HG02759 (cell line): ENCODE data around the gene EGLN3.
"Not testable (repeated sequence)": the region's sequence is repeated elsewhere in the genome, so short reads cannot be mapped to it uniquely, and the experiment has no call there.

Experiments
- ATAC-seq: cut with Tn5 transposase; IDR thresholded peaks from one replicate; pipeline ENCODE4 v1.9.1; 2021; ENCODE audit warnings: mild to moderate bottlenecking, moderate library complexity; ENCODE audit not compliant: unreplicated experiment

EGLN3 gene

GRCh38 chr14:33962466-33962865 is 11.6 kb upstream of the EGLN3 start:
- ATAC-seq: not testable (repeated sequence)

DNA sequence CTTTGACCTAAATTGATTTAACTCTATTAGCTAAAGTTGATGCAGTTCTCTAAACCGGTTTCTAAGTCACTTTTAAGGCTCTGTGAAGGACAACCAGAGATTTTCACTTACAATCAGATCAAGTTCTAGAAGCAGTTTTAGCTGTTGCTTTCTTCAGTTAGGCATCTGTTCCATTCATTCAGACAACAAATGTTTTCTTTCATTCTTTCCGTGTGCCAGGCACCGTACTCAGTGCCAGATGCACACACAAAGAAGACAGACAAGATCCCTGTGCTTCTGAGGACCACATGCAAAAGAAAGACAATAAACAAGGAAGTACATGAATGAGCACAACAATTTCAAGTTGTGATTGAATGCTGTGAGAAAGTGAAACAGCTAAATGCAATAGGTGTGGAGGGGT is 11.1 kb upstream of the EGLN3 start:
- no peak for ATAC-seq

GRCh38 chr14:33959692-33960151 is 8.8 kb upstream of the EGLN3 start:
- no peak for ATAC-seq

DNA sequence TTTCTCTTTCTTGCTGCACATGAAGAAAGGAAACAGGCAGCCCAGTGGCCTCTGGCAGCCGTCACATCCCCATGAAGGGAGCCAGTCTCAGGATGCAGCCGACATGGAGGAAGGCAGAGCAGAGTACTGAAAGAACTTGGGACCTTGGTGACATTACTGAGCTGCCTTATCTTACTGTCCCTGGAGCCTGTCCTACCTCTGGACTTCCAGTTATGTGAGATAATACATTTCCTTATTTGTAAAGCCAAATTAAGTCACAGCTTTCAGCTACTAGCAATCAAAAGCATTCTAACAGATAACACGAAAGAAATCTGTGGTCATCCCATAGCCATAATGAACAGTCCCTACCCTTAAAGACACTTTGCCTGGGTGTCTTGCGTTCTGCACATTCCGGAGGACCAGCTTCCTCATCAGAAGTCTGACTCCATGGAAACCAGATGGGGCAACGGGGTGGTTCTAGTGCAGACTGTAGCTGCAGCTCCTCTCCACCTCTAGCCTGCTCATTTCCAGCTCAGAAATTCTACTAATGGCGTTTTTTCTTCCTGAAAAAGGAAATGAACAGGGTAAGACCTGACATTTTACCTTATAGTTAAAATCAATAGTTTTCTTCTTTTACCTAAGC is 7.8 kb upstream of the EGLN3 start:
- ATAC-seq: no peak

GRCh38 chr14:33957993-33958392 is 7.1 kb upstream of the EGLN3 start:
- ATAC-seq: no peak

DNA sequence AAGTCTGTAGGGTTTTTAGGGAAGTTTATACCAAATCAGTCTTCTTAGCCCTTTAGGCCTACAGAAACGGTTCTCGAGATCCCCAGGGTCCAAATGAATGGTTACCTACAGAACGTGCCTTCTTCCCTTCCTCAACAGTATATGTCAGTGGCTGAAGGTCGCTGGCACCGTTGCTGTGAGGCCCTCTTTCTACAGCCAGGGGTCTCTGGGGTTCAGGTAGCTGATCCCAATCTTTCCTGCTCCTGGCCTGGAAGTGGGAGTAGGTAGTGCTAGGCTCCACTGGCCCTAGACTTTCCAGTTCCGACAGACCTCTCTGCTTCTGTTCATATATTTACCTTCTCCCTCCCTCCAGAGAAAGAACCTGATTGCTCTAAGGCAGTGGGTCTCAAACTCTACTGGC is 6.4 kb upstream of the EGLN3 start:
- no peak for ATAC-seq

- ATAC-seq: no peak
Measured at GRCh38 chr14:33956640-33957039, 5.8 kb upstream of the EGLN3 start.

DNA sequence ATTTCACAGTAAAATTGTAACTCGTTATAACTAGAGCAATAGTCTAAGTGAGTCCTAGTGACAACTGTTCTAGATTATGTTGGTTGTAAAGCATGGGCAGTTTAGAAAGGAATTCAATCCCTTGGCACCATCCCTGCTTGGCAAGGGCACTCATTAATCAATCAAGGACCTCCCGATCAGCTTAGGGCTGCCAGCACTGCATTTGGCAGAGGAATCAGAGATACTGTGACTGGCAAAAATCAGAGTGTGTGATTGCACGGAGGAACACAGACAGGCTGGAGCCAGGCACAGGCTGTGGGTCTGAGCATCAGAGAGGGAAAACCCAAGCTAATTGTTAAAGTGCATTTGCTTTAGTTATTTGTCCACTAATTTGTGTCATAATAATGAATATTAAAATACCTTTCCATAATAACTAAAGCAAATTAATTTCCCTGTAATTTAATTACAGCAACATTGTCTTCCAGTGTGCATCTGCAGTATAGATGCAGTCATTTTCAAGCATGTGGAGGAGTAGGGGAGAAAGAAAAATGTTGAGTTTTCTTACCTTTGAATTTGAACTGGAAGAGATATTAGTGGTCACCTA is 3.2 kb upstream of the EGLN3 start:
- no peak for ATAC-seq

GRCh38 chr14:33952541-33952940 is 1.7 kb upstream of the EGLN3 start:
- no peak for ATAC-seq

DNA sequence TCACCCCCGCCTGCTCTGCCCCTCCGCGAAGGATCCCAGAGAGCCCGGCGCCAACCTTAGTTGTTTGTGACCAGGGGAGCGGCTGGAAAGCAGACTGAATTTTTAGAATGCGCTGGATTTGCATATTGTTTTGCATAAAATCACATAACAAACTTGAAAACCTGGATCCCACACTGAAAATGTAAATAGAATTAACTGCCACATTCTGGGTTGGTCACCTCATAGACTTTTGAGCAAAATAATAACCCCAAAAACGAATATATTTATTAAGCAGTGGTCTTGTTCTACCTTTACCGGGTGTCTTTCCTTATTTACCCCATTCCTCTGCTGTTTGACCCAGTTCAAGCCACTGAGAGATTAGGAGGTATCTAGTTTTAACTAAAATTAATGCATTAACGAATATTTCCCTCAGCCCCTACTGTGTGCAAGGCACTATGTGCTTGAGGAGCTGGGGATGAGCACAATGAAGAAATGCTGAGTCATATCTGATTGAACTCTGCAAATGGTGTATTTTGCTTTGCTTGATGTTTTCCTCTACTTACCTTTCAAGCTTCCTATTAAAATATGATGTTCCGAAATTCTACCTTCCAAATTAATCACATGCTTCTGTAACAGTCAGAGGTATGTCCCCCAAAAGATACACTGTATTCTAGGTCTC is 438 bp upstream of the EGLN3 start:
- ATAC-seq: no peak

- no peak for ATAC-seq
Measured at GRCh38 chr14:33949411-33949893, 1.4 kb downstream of the EGLN3 start.

DNA sequence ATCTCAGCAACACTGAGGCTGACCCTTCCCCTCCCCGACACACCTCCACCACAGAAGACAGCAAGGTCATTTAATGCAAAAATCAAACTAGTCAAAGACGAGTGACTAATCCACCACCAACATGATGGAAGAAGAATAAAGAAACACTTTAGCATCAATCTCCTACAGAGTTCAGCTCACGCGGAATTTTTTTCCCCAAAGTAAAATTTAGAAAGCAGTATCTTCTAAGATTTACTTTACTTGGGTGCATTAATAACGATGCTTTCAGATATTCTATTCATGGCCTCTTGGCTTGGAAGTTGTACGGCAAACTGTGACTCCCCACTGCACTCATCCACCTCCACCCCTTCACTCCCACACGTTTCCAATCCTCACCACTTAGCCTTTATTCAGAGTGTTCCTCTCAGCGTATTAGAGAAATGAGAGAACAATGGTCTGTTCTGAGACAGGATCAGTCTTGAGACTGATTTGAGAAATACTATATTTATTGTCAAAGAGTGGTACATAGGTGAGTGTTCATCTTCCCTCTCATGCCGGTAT is 1.9 kb downstream of the EGLN3 start:
- ATAC-seq: no peak

GRCh38 chr14:33948145-33948868 is 2.6 kb downstream of the EGLN3 start:
- no peak for ATAC-seq

- no peak for ATAC-seq
Measured at GRCh38 chr14:33946679-33947476, 4.0 kb downstream of the EGLN3 start.

DNA sequence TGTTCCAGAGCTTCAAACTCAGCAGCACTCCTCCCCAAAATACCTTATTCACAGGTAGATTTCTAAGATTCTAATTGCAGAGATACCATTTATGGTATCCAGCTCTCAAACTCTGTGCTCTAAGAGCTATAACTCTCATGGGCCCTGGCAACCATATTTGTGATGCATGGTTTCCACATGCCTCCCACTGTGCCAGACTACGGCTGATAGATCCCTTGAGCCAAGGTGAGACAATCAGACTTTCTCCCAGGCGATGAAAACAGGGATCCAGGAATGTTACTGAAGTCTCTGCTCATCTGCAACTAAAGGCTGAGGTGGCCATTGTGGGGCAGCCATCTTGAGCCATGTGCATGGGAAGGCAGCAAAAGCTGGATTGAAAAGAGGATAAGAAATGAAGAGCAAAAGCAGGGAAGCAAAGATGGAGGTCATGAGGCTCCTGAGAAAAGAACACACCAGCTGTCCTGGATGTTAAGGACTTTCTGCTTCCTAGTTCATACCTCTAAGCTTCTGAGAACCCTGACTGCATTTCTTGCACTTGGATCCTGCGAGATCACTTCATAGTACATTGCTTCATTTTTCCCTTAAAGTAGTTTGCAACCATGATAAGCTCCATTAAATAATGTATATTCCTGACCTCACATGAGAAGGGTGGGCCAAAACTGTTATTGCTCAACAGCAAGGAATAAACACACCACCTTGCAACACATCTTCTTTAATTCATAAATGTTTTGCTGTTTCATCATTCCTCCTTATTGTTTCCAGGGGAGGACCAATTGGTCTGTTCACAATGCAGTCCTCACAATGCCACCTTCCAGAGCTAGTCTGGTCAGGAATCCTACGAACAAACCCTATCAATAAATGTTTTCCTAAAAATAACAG is 5.4 kb downstream of the EGLN3 start:
- ATAC-seq: no peak

DNA sequence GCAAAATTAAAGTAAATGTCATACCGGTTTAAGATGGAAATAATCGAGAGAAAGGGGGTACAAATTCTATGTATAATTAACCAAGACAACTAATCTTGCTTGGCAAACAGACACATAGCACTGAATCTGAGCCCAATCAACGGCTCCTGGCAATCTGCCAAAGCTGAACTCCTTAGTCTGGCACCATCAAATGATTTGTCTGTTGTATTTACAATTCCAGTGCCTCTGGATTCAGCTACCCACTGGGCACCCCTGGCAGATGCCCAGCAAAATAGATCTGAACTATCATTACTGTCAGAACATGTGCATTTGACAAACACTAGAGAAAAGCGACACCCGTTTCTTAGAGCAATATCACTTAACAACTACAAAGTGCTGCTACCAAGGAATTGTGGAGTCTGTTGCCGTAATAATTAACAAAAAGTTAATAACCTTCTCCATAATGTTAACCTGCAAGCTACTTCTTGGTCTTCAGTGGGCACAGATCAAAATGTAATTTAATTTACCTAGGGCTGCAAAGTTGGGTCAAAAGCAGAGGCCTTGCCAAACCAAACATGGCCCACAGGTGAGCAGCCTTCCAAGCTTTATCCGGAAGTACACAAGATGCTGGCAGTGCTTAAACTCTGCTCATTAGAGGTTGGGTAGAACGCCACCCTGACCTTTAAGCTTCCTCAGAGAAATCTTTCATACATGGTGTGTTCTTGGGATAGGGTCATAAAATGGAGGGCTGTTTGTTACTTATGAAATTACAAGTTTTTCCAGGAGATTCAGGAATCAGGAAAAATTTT is 7.6 kb downstream of the EGLN3 start:
- ATAC-seq: no peak

DNA sequence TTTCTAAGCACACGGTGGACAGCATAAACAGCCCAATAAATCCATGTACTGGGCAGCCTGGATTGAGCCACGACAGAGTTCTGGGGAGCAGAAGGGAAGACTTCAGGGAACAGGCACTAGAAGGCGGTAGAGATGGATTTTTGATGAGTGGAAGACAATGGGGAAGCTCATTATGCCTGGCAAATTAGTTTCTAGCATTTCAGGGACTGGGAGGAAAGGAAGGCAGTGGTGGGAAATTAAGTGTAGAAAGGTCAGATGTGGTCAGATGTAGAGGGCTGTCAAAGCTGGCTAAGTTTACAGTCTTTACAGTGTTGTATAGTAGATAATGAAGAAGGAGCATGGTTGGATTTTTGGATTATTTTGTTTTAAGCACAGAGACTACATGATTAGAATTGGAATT is 9.2 kb downstream of the EGLN3 start:
- ATAC-seq: no peak

GRCh38 chr14:33940561-33941011 is 10.3 kb downstream of the EGLN3 start:
- no peak for ATAC-seq
